HL-60 (cell line): ENCODE measurements around the gene LMO2.

Source experiments
- DNase-seq, 2 experiments: peaks; one replicate each; pipeline ENCODE4 v3.0.0-alpha.2; 2010 to 2020; ENCODE audit warnings: low read depth in 1 of 2, low spot score in 1 of 2
- H3K27ac ChIP-seq: fragments of 250-450 bp; sonication (Bioruptor Pico); replicated peaks from 2 replicates; pipeline ENCODE4 v1.5.1; 2020; ENCODE audit warnings: mild to moderate bottlenecking, moderate library complexity
- H3K27me3 ChIP-seq: fragments of 250-450 bp; sonication (Bioruptor Pico); 2 replicates; pipeline ENCODE4 v1.5.1; 2021; ENCODE audit warnings: mild to moderate bottlenecking, moderate library complexity; ENCODE audit not compliant: insufficient read depth, poor library complexity, severe bottlenecking
- H3K4me3 ChIP-seq: replicated peaks from 2 replicates; pipeline ENCODE4 v1.5.1; 2011; ENCODE audit warnings: mild to moderate bottlenecking, control low read depth, low read length; ENCODE audit not compliant: insufficient read depth
- GABPA ChIP-seq: IDR thresholded peaks from 2 replicates; pipeline ENCODE4 v1.6.1; 2012; ENCODE audit warnings: low read depth
- POLR2AphosphoS5 ChIP-seq: IDR thresholded peaks from 2 replicates; pipeline ENCODE4 v1.6.1; 2012; ENCODE audit warnings: low read depth
- SPI1 ChIP-seq: IDR thresholded peaks from 2 replicates; pipeline ENCODE4 v1.6.1; 2012; ENCODE audit warnings: low read depth, mild to moderate bottlenecking, borderline replicate concordance
- TF ChIP-seq, protein P1 (sequence below): IDR thresholded peaks from one replicate; pipeline ENCODE4 v1.5.1; 2011; ENCODE audit warnings: low read length, control low read depth, inconsistent platforms; ENCODE audit not compliant: insufficient read depth
- TF ChIP-seq, protein P2 (sequence below): IDR thresholded peaks from 2 replicates; pipeline ENCODE4 v1.6.1; 2012; ENCODE audit warnings: low read depth; ENCODE audit not compliant: insufficient replicate concordance

LMO2 gene

DNA sequence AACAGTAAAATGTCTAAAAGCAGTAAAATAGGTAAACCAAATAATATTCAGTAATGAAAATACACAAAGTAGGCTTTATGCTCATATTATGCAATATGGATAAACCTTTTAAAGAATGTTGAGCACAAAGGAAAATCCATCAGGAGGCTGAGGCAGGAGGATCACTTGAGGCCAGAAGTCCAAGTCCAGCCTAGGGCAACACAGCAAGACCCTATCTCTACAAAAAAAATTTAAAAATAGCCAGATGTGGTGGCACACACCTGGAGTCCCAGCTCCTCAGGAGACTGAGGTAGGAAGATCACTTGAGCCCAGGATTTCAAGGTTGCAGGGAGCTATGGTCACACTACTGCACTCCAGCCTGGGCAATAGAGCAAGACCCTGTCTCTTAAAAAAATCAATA lies 17.7 kb upstream of the LMO2 start:
- TF ChIP-seq, protein P1, sequence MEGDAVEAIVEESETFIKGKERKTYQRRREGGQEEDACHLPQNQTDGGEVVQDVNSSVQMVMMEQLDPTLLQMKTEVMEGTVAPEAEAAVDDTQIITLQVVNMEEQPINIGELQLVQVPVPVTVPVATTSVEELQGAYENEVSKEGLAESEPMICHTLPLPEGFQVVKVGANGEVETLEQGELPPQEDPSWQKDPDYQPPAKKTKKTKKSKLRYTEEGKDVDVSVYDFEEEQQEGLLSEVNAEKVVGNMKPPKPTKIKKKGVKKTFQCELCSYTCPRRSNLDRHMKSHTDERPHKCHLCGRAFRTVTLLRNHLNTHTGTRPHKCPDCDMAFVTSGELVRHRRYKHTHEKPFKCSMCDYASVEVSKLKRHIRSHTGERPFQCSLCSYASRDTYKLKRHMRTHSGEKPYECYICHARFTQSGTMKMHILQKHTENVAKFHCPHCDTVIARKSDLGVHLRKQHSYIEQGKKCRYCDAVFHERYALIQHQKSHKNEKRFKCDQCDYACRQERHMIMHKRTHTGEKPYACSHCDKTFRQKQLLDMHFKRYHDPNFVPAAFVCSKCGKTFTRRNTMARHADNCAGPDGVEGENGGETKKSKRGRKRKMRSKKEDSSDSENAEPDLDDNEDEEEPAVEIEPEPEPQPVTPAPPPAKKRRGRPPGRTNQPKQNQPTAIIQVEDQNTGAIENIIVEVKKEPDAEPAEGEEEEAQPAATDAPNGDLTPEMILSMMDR: no peak
- no peak for TF ChIP-seq POLR2AphosphoS5
- TF ChIP-seq GABPA: no peak
- TF ChIP-seq, protein P2, sequence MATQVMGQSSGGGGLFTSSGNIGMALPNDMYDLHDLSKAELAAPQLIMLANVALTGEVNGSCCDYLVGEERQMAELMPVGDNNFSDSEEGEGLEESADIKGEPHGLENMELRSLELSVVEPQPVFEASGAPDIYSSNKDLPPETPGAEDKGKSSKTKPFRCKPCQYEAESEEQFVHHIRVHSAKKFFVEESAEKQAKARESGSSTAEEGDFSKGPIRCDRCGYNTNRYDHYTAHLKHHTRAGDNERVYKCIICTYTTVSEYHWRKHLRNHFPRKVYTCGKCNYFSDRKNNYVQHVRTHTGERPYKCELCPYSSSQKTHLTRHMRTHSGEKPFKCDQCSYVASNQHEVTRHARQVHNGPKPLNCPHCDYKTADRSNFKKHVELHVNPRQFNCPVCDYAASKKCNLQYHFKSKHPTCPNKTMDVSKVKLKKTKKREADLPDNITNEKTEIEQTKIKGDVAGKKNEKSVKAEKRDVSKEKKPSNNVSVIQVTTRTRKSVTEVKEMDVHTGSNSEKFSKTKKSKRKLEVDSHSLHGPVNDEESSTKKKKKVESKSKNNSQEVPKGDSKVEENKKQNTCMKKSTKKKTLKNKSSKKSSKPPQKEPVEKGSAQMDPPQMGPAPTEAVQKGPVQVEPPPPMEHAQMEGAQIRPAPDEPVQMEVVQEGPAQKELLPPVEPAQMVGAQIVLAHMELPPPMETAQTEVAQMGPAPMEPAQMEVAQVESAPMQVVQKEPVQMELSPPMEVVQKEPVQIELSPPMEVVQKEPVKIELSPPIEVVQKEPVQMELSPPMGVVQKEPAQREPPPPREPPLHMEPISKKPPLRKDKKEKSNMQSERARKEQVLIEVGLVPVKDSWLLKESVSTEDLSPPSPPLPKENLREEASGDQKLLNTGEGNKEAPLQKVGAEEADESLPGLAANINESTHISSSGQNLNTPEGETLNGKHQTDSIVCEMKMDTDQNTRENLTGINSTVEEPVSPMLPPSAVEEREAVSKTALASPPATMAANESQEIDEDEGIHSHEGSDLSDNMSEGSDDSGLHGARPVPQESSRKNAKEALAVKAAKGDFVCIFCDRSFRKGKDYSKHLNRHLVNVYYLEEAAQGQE: no peak
- TF ChIP-seq SPI1: no peak
- H3K27me3 ChIP-seq: no peaks in the 10 kb centered on the region
- no peak for DNase-seq
- peak overlapping the region; percentile 66 for H3K27ac ChIP-seq
- no peak overlapping the region for H3K4me3 ChIP-seq

DNA sequence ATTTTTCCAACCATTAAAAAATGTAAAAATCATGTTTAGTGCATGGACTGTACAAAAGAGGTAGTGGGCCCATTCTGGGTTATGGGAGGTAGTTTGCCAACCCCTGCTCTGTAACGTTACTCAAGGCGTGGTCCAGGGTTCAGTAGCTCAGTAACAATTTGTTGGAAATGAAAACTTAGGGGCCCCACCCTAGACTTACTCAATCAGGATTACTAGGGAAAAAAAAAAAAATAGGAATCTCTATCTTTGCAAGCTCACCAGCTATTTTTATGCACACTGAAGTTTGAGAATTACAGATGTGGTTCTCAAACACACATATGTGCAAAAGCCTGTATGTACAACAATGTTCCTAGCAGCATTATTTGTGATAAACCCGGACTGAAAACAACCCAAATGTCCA lies 17.3 kb upstream of the LMO2 start:
- no peaks in the 10 kb centered on the region for H3K27me3 ChIP-seq
- DNase-seq: peak in 1 of 2 experiments; percentile 36
- peak overlapping the region; percentile 66 for H3K27ac ChIP-seq
- H3K4me3 ChIP-seq: no peak overlapping the region
- TF ChIP-seq GABPA: no peak
- no peak; the same call in 1 of the 2 replicates for TF ChIP-seq SPI1
- TF ChIP-seq POLR2AphosphoS5: no peak
- TF ChIP-seq, protein P2: no peak
- TF ChIP-seq, protein P1: no peak

DNA sequence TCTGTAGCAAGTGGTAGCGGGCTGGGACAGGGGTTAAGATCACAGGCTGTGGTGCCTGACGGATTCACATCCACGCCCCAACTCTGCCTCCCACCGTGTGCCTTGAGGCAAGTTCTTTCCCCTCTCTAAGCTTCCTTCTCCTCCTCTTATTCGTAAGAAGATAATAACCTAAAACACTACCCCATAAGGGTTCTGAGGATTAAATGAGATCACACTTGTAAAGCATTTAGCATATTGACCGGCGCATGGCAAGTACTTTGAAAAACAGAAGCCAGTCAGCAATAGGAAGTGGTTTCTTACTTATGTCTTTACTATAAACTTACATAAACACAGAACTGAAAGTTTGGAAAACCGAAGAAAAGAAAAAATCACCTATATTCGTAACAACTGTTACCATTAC lies 15.5 kb upstream of the LMO2 start:
- H3K4me3 ChIP-seq: no peak overlapping the region
- TF ChIP-seq POLR2AphosphoS5 (no peak), GABPA (no peak), SPI1 (peak; percentile 59; the same call in 1 of the 2 replicates)
- TF ChIP-seq, protein P2: no peak
- no peaks in the 10 kb centered on the region for H3K27me3 ChIP-seq
- DNase-seq: no peak
- H3K27ac ChIP-seq: peak overlapping the region; percentile 66
